SK-N-SH (cell line): ENCODE measurements around the gene ATG16L1. TPM values are rescaled to one million over a fixed set of nuclear protein-coding genes. Genes with fewer than 3 reads are reported as not detected.

Experiments used
- CTCF ChIA-PET: fragments of 300-600, 350-600 bp; formaldehyde crosslinking; extraction: SDS; loops from one replicate; lab custom pipeline; 2021; lab: Yijun Ruan, JAX
- POLR2A ChIA-PET: fragments of 350-600 bp; sonication (Branson Sonifier 250); formaldehyde crosslinking; extraction: SDS; loops from one replicate; lab custom pipeline; 2020; ENCODE audit warnings: antibody characterized with exemption, inconsistent platforms; lab: Yijun Ruan, JAX
- DNase-seq: peaks from one replicate; pipeline ENCODE4 v3.0.0; 2012
- H2AFZ ChIP-seq: fragments of 200-600 bp; sonication (generic); 2 replicates; pipeline ENCODE4 v1.8.1; 2016; ENCODE audit warnings: antibody characterized with exemption, mild to moderate bottlenecking, low read depth
- H3F3A ChIP-seq: fragments of 200-600 bp; sonication (generic); replicated peaks from 2 replicates; pipeline ENCODE3; 2016; ENCODE audit warnings: antibody characterized with exemption, mild to moderate bottlenecking; ENCODE audit not compliant: insufficient read depth
- H3K27ac ChIP-seq, 2 experiments: fragments of 200-500 bp in 1 of 2; fragments of 200-600 bp in 1 of 2; sonication (Bioruptor generic) in 1 of 2; sonication (generic), shearing (Covaris generic) in 1 of 2; 2 replicates each; pipeline versions ENCODE4 v1.5.1 to v1.6.1; 2014 to 2016; ENCODE audit warnings: low read depth in 2 of 2, inconsistent platforms in 1 of 2, low read length in 1 of 2, mild to moderate bottlenecking in 1 of 2, mixed read lengths in 1 of 2
- H3K27me3 ChIP-seq: fragments of 200-600 bp; sonication (generic), shearing (Covaris generic); 2 replicates; pipeline ENCODE4 v1.6.1; 2016; ENCODE audit warnings: mixed run types; ENCODE audit not compliant: insufficient read depth
- H3K36me3 ChIP-seq, 2 experiments: fragments of 200-500 bp in 1 of 2; fragments of 200-600 bp in 1 of 2; sonication (Bioruptor generic) in 1 of 2; sonication (generic) in 1 of 2; replicated peaks in 1 of 2; 2 replicates each; pipeline versions ENCODE3 to v1.5.1; 2014 to 2016; ENCODE audit warnings: low read length in 1 of 2, mild to moderate bottlenecking in 1 of 2; ENCODE audit not compliant: insufficient read depth in 2 of 2, control insufficient read depth in 1 of 2
- H3K4me1 ChIP-seq, 2 experiments: fragments of 200-500 bp in 1 of 2; fragments of 200-600 bp in 1 of 2; sonication (Bioruptor generic) in 1 of 2; sonication (generic), shearing (Covaris generic) in 1 of 2; 2 replicates each; pipeline versions ENCODE4 v1.5.1 to v1.6.1; 2014 to 2016; ENCODE audit warnings: low read depth in 1 of 2, low read length in 1 of 2, mixed run types in 1 of 2; ENCODE audit not compliant: insufficient read depth in 2 of 2, control insufficient read depth in 1 of 2
- H3K4me2 ChIP-seq: fragments of 200-600 bp; sonication (generic), shearing (Covaris generic); 2 replicates; pipeline ENCODE4 v1.6.1; 2017; ENCODE audit warnings: mixed run types
- H3K4me3 ChIP-seq, 2 experiments: fragments of 200-500 bp in 1 of 2; fragments of 200-600 bp in 1 of 2; sonication (Bioruptor generic) in 1 of 2; sonication (generic), shearing (Covaris generic) in 1 of 2; 2 replicates each; pipeline versions ENCODE4 v1.5.1 to v1.8.1; 2014 to 2016; ENCODE audit warnings: low read depth in 2 of 2, inconsistent platforms in 1 of 2, low read length in 1 of 2, mild to moderate bottlenecking in 1 of 2, mixed read lengths in 1 of 2, moderate library complexity in 1 of 2
- H3K79me2 ChIP-seq: fragments of 200-600 bp; sonication (generic); 2 replicates; pipeline ENCODE4 v1.8.1; 2017; ENCODE audit warnings: mild to moderate bottlenecking; ENCODE audit not compliant: insufficient read depth
- H3K9ac ChIP-seq: fragments of 200-600 bp; sonication (generic); 2 replicates; pipeline ENCODE4 v1.6.1; 2017; ENCODE audit warnings: mixed run types
- H3K9me2 ChIP-seq: fragments of 200-600 bp; sonication (generic); 2 replicates; pipeline ENCODE4 v1.6.1; 2017; ENCODE audit warnings: mixed run types
- H3K9me3 ChIP-seq: fragments of 200-600 bp; sonication (generic); 2 replicates; pipeline ENCODE4 v1.6.1; 2017; ENCODE audit warnings: mixed run types, mild to moderate bottlenecking, moderate library complexity
- H4K20me1 ChIP-seq: fragments of 200-600 bp; sonication (generic); 2 replicates; pipeline ENCODE4 v1.6.1; 2017; ENCODE audit warnings: mild to moderate bottlenecking, mixed run types; ENCODE audit not compliant: insufficient read depth
- CTCF ChIP-seq: fragments of 200-600 bp; sonication (generic); IDR thresholded peaks from 2 replicates; pipeline ENCODE4 v1.6.1; 2017; ENCODE audit warnings: antibody characterized with exemption, mild to moderate bottlenecking, moderate library complexity
- FOSL2 ChIP-seq: IDR thresholded peaks from 2 replicates; pipeline ENCODE4 v1.4.0; 2012; ENCODE audit warnings: low read depth, mild to moderate bottlenecking, moderate library complexity, borderline replicate concordance
- FOXJ3 ChIP-seq: sonication (generic); formaldehyde crosslinking; IDR thresholded peaks from 2 replicates; pipeline ENCODE4 v1.5.1; 2020; ENCODE audit warnings: mild to moderate bottlenecking, missing genetic modification reagents
- FOXM1 ChIP-seq: IDR thresholded peaks from 2 replicates; pipeline ENCODE4 v1.4.0; 2012; ENCODE audit warnings: low read depth, mild to moderate bottlenecking
- GABPA ChIP-seq: IDR thresholded peaks from 2 replicates; pipeline ENCODE4 v1.4.0; 2012; ENCODE audit warnings: low read depth, mild to moderate bottlenecking
- GATA2 ChIP-seq: sonication (generic); formaldehyde crosslinking; IDR thresholded peaks from 2 replicates; pipeline ENCODE4 v1.5.0; 2020; ENCODE audit warnings: mild to moderate bottlenecking, missing genetic modification reagents
- MXI1 ChIP-seq: IDR thresholded peaks from 2 replicates; pipeline ENCODE4 v1.6.1; 2012; ENCODE audit warnings: mild to moderate bottlenecking, low read depth, low read length, improper control_type of control experiment
- RAD21 ChIP-seq: IDR thresholded peaks from 2 replicates; pipeline ENCODE4 v1.6.1; 2012; ENCODE audit warnings: mild to moderate bottlenecking, low read length
- RXRA ChIP-seq: IDR thresholded peaks from 2 replicates; pipeline ENCODE4 v1.4.0; 2012; ENCODE audit warnings: low read depth, mild to moderate bottlenecking, borderline replicate concordance
- SMC3 ChIP-seq: IDR thresholded peaks from 2 replicates; pipeline ENCODE4 v1.6.1; 2012; ENCODE audit warnings: low read depth, low read length, improper control_type of control experiment
- TAF1 ChIP-seq: IDR thresholded peaks from 2 replicates; pipeline ENCODE4 v1.6.1; 2012; ENCODE audit warnings: low read depth, mild to moderate bottlenecking, low read length, moderate library complexity, borderline replicate concordance
- TCF12 ChIP-seq: IDR thresholded peaks from 2 replicates; pipeline ENCODE4 v1.4.0; 2012
- TEAD4 ChIP-seq: IDR thresholded peaks from 2 replicates; pipeline ENCODE4 v1.4.0; 2012; ENCODE audit warnings: mild to moderate bottlenecking, borderline replicate concordance; ENCODE audit not compliant: insufficient read depth
- YY1 ChIP-seq: IDR thresholded peaks from 2 replicates; pipeline ENCODE4 v1.4.0; 2012; ENCODE audit warnings: low read depth, mild to moderate bottlenecking
- WGBS: methylation state at CpG from one replicate; pipeline ENCODE4 v1.1.6; 2017; ENCODE audit warnings: low lambda C conversion rate; 5-methylcytosine and 5-hydroxymethylcytosine counted together
- polyA plus RNA-seq, 3 experiments: library from polyadenylated mRNA; depleted of rRNA; stranded (reverse); fragments of >200 nt; gene quantifications; 2 replicates each; pipeline ENCODE4 v1.2.3, GENCODE V29; 2012
- TF ChIP-seq, protein P1 (sequence below): IDR thresholded peaks from 2 replicates; pipeline ENCODE4 v1.4.0; 2012; ENCODE audit warnings: low read depth
- TF ChIP-seq, protein P2 (sequence below): IDR thresholded peaks from 2 replicates; pipeline ENCODE4 v1.4.0; 2012; ENCODE audit warnings: low read depth, borderline replicate concordance
- TF ChIP-seq, protein P3 (sequence below): fragments of 150-350 bp; IDR thresholded peaks from 2 replicates; pipeline ENCODE4 v1.6.1; 2017; ENCODE audit warnings: antibody characterized with exemption, low read length, low read depth, borderline replicate concordance

Gene ATG16L1
- polyA plus RNA-seq, 1 of the 3 experiments (the other 2 are of a cell fraction): 22.2 TPM

DNA sequence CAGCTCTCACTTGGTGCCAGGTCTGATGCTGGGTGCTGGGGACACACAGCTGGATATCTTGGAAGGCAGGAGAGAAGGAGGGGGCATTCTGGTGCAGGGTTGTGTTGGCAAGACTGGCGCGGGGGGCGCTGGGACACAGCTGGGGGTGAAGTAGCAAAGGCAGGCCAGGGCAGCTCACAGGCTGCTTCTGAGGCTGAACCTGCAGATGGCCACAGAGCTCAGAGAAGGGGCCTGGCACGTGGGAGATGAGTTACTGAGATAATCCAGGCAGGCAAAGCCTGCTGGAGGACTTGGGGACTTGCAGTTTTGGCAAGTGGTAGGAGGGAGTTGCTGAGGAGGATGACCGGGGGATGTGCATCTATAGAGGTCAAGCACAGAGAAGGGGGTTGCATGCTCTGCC lies 86.6 kb downstream of the ATG16L1 start:
- peak; percentile 63 for DNase-seq
- TF ChIP-seq TEAD4: no peak
- peak; percentile 36 for TF ChIP-seq RAD21
- peak; percentile 84 for TF ChIP-seq GATA2
- TF ChIP-seq TCF12: no peak
- peak; percentile 8; the same call in 1 of the 2 replicates for TF ChIP-seq SMC3
- TF ChIP-seq MXI1: 0 out of 2 replicates have a peak, but pooled peaks have one; percentile 45
- TF ChIP-seq CTCF: no peak
- TF ChIP-seq TAF1: no peak
- peaks cover 0 to 9% of the 10 kb centered on the region in 2 experiments; a peak in 1 of 4 replicates for H3K4me1 ChIP-seq
- no peaks in the 10 kb centered on the region for H3F3A ChIP-seq
- no peak overlapping the region for H3K4me3 ChIP-seq
- H3K9me3 ChIP-seq: 0 out of 2 replicates have a peak, but pooled peaks cover 3% of the 10 kb centered on the region
- H4K20me1 ChIP-seq: no peaks in the 10 kb centered on the region
- no peak overlapping the region for H3K27ac ChIP-seq
- no peaks in the 10 kb centered on the region for H3K9me2 ChIP-seq
- WGBS: 40% methylated on average over 5 of the region's 5 CpGs
- CTCF ChIA-PET: interaction anchor here (1.0 to 2.3 kb wide), 4 partner anchors 12 to 105 kb away, joined by 4 to 18 read pairs (median 6); partner anchors contain the start of gene DGKD
- H3K79me2 ChIP-seq: no peaks in the 10 kb centered on the region
- no peak overlapping the region for H3K9ac ChIP-seq
- H3K36me3 ChIP-seq: no peaks in the 10 kb centered on the region
- H2AFZ ChIP-seq: no peak overlapping the region
- no peak overlapping the region for H3K4me2 ChIP-seq
- H3K27me3 ChIP-seq: no peaks in the 10 kb centered on the region
- POLR2A ChIA-PET: interaction anchor here (0.7 kb wide), 1 partner anchor 11 kb away, joined by 3 read pairs; no protein-coding TSS in a partner anchor

DNA sequence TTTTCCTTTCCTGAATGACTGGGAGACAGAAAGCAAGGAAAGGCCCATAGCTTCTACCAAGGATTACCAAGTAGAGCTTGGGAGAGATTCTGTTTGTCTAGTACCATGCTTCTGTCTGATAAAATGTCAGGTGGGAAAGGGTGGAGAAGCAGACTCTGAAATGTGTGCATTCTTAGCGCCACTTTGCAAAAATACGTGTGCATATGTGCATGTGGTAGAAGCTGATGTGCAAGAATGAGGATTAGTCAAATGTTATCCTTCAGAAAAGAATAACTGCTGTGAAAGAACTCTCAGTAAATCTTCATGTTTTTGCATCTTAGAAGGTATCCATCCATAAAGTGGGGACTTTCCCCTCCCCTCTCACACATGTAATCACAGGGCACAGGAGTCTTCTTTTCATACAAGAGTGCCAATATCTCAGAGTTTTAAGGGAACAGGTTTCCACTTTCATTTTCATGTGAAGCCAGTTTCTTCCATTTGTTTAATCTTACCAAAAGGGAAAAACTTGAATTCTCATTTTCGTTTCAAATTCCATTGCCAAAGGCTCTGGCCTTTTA lies 87.4 kb downstream of the ATG16L1 start:
- no peaks in the 10 kb centered on the region for H3K36me3 ChIP-seq
- CTCF ChIA-PET: interaction anchor here (0.6 to 2.3 kb wide), 3 partner anchors 14 to 104 kb away, joined by 3 to 18 read pairs (median 6); no protein-coding TSS in a partner anchor
- H3K4me2 ChIP-seq: no peak overlapping the region
- H4K20me1 ChIP-seq: no peaks in the 10 kb centered on the region
- H3K9ac ChIP-seq: no peak overlapping the region
- no peaks in the 10 kb centered on the region for H3K9me2 ChIP-seq
- no peak overlapping the region for H2AFZ ChIP-seq
- H3K4me3 ChIP-seq: no peak overlapping the region
- DNase-seq: no peak
- H3K4me1 ChIP-seq: peaks cover 0 to 9% of the 10 kb centered on the region in 2 experiments; a peak in 1 of 4 replicates
- no peak for TF ChIP-seq RXRA
- TF ChIP-seq, protein P1, sequence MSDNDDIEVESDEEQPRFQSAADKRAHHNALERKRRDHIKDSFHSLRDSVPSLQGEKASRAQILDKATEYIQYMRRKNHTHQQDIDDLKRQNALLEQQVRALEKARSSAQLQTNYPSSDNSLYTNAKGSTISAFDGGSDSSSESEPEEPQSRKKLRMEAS: no peak
- TF ChIP-seq GABPA: no peak
- TF ChIP-seq FOSL2: no peak
- TF ChIP-seq, protein P2, sequence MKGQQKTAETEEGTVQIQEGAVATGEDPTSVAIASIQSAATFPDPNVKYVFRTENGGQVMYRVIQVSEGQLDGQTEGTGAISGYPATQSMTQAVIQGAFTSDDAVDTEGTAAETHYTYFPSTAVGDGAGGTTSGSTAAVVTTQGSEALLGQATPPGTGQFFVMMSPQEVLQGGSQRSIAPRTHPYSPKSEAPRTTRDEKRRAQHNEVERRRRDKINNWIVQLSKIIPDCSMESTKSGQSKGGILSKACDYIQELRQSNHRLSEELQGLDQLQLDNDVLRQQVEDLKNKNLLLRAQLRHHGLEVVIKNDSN: no peak
- TF ChIP-seq FOXJ3 (CRISPR knock-in tag): no peak
- no peak for TF ChIP-seq FOXM1
- no peak for TF ChIP-seq TEAD4
- TF ChIP-seq TCF12: no peak
- TF ChIP-seq, protein P3, sequence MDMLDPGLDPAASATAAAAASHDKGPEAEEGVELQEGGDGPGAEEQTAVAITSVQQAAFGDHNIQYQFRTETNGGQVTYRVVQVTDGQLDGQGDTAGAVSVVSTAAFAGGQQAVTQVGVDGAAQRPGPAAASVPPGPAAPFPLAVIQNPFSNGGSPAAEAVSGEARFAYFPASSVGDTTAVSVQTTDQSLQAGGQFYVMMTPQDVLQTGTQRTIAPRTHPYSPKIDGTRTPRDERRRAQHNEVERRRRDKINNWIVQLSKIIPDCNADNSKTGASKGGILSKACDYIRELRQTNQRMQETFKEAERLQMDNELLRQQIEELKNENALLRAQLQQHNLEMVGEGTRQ: no peak
- no peak for TF ChIP-seq SMC3
- TF ChIP-seq YY1: no peak
- H3K79me2 ChIP-seq: no peaks in the 10 kb centered on the region
- 86% methylated on average over 3 of the region's 3 CpGs for WGBS
- H3K9me3 ChIP-seq: 0 out of 2 replicates have a peak, but pooled peaks cover 3% of the 10 kb centered on the region
- no peaks in the 10 kb centered on the region for H3F3A ChIP-seq
- no peaks in the 10 kb centered on the region for H3K27me3 ChIP-seq
- no peak overlapping the region for H3K27ac ChIP-seq
- POLR2A ChIA-PET: interaction anchor here (0.7 kb wide), 1 partner anchor 10 kb away, joined by 3 read pairs; no protein-coding TSS in a partner anchor
